Superior temporal gyrus (tissue), 1 donor: ENCODE results near the gene EIF2A.
"Not testable (repeated sequence)": the region's sequence is repeated elsewhere in the genome, so short reads cannot be mapped to it uniquely, and the experiment has no call there.

Source experiments
- DNase-seq: peaks from one replicate; pipeline ENCODE4 v3.0.0-alpha.2; 2016; ENCODE audit errors: extremely low spot score

EIF2A gene

DNA sequence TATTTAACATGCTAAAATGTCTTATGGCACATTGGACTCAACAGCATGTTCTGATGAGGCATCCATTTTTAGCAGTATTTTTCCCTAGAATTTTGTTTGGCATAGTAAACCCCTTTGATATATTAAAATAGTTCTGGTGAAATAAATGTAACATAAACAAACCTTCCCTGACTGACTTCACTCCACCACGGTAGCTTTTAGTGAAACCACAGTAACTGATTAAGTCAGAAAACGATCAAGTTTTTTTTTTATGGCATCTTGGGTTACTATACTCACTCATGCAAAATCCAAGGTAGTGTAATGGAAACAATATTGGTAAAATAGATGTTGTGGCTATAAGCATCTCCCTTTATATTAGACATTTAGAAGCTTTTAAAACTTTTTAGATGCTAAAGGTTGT lies 3.1 kb upstream of the EIF2A start:
- DNase-seq: no peak

- no peak for DNase-seq
These were observed 2.5 kb upstream of the EIF2A start for GRCh38 chr3:150544041-150544440.

- DNase-seq: peak; percentile 62
These were observed 1.9 kb upstream of the EIF2A start for GRCh38 chr3:150544726-150545125.

DNA sequence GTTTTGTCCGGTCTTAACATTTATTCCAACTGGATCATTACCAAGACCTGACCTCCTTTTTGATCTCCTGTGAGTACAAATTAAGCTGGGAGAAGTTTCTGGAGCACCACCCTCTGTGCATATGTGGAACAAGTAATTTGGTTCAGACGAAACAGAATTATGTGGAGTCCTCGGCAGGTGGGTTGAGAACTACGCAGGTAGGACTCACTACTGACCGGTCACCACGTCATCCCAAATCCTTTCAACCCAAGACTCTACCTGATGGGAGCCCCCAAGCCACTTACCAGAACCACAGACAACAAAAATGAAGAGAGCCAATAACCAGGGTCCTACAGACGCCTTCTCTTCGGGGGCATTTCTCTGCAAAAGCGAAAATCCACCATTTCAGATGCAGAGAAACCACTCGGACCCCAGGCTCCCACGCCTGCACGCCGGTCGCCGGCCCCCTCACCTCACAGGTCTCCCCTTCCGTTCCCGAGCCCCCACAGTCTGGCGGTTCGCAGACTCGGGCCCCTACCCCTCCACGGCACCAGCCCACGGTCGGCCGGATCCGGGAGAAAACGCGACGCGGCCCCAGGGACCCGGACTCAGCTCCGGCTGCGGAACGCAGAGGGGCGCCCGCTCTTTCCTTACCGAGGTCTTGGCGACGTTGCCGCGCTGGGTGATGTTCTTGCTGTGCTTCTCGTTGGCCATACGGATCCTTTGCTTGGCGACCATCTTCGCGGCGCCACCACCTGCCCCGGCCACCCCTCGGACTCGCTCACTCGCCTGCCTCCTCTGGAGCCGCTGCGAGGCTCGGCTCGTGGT lies 965 bp upstream of the EIF2A start:
- DNase-seq: peak; percentile 52

DNA sequence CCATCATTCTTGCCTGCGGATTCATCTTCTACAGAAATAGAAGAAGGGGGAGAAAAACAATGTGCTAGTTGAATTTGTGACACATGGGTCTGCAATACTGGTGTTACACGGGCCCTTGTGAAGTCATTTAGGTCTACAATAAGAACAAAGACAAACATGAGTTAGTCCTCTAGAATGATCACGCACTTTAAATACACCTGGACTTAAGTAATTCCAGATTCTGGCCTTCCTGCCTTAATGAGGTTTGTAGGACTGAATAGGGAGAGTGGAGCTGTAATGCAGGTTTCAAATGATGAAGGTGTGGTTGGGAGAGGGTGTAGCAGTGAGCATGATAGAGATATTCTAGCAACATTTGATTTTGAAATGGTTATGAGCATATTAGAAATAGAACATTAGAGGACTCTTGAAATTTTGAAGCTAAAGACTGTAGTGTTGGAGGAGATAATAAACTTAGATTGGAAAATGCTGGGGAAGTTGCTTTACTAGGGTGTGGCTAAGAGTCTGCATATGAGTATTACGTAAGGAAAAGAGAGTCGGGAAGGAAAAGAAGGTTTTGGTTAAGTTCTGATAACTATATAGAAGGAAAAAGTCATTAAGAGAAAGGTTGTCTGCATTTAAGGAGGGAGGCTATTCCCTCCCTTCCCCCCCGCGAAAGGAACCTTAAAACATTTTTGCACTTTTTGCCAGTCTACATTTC lies 606 bp downstream of the EIF2A start:
- no peak for DNase-seq

DNA sequence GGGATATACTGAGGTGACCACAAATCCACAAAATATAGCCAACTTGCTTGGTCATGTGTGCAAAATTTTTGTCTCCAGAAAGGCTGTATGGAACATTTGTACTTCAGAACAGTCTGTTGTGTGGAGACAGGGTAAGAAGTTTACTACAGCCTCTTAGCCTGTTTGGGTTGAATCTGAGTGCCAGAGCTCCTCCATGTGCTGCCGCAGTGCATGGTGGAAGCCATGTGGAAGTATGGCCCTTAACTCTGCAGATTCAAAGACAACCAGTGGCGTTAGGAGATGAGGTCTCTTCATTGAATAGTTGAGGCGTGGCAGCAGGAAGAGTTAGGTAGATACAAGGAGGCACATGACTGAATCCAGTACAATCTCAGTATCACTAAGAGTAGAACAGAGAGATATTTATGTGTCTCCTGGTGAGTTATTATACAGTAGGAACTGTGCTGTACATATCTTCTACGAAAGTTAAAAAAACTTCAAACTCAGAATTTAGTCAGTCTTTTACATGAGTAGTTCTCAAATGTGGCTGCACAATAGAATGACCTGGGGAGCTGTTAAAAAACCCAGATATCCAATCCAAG lies 9.4 kb downstream of the EIF2A start:
- no peak for DNase-seq

DNA sequence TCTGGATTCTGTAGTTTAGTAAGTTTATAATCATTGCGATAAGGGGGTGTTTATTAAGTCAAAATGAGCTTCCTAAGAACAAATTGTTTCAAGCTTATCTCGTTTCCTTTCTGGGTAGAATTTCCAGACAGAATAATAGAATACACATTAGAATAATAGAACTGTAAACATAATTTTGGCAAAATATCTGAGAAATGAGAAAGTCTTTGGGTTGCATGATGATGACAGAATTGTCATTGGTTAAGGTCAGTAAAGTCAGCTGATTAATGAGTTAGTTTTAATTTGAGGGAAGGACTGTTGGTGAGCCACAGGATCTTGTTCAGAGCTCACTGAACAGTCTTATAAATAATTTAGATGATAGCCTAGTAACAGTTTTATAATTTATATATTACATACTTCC lies 10.2 kb downstream of the EIF2A start:
- no peak for DNase-seq

- DNase-seq: no peak
These were observed 11.1 kb downstream of the EIF2A start for GRCh38 chr3:150557725-150558124.

DNA sequence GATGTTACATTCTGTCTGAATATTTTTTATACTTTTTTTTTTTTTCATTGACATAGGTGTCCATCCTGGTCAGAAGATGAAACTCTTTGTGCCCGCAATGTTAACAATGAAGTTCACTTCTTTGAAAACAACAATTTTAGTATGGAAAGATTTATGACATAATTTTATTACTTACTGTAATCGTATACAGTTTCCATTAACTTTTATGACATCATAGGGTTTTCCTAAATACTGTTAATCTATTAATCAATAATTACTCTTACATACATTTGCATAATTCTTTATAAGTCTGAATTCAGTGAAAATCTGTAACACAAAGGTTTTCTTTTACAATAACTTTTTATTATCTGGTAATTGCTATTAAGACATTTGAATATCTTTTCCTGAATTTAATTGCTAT lies 17.7 kb downstream of the EIF2A start:
- DNase-seq: no peak

DNA sequence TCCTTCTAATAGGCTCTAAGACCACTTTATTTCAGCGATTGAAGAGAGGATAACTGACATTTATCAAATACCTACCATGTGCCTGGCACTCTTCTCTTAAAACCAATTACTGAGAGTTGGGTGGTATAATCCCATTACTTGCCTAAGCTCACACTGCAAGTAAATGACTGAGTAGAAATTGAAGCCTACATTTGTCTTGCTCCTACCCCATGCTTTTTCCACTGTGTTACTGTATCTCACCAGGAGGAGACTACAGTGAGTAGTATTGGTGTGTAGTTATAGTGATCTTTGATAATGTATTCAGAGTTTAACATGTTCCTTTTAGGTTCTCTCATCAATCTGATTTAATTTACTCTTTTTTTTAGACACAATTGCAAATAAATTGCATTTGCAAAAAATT lies 20.7 kb downstream of the EIF2A start:
- DNase-seq: no peak

DNA sequence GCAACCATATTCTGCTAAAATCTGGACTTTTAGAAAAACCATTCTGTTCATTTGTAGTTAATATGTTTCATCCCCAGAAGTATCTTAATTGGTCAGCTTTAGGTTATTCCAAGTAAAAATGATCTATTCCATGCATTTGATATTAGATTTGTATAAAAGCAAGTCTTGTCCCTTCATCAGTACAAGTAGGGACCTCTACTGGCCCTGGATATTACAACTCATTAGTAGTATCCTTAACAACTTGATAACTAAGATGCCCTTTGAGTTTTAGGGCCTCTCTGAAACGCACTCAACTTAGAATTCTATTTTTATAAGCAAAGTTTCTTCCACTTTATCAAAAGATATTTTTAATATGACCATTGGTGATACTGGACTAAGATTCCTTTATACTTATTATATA lies 31.3 kb downstream of the EIF2A start:
- DNase-seq: no peak

GRCh38 chr3:150581174-150581573 lies 34.6 kb downstream of the EIF2A start:
- DNase-seq: no peak

- DNase-seq: no peak
These were observed 36.0 kb downstream of the EIF2A start for GRCh38 chr3:150582620-150583019.

DNA sequence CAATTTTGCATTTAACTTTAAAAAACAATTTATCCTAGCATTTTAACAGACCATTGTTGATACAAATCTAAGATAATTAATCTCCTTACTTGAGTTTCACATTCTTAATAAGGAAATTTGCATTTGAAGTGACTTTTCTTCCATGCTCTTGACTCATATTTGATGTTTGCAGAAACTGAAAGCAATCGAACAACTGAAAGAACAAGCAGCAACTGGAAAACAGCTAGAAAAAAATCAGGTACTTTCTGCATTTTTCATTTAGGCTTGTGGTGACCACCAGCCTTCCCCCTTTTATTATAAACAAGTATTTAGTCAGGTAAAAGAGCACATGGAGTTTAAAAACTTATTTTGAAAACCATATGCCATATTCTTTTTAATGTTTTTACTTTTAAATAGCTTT lies 36.4 kb downstream of the EIF2A start:
- no peak for DNase-seq

GRCh38 chr3:150588027-150588830 lies 41.6 kb downstream of the EIF2A start:
- no peak for DNase-seq

GRCh38 chr3:150589759-150590158 lies 43.2 kb downstream of the EIF2A start:
- DNase-seq: no peak

GRCh38 chr3:150594150-150594549 lies 47.6 kb downstream of the EIF2A start:
- no peak for DNase-seq

GRCh38 chr3:150597646-150598045 lies 51.1 kb downstream of the EIF2A start:
- no peak for DNase-seq

GRCh38 chr3:150599611-150600297 lies 53.2 kb downstream of the EIF2A start:
- no peak for DNase-seq

- not testable (repeated sequence) for DNase-seq
These were observed 54.3 kb downstream of the EIF2A start for GRCh38 chr3:150600647-150601530.
